GM19351 (cell line): Measurements from ENCODE around the gene PDE6B.
"Not testable (repeated sequence)": the region's sequence is repeated elsewhere in the genome, so short reads cannot be mapped to it uniquely, and the experiment has no call there.

Source experiments
- ATAC-seq: cut with Tn5 transposase; IDR thresholded peaks from one replicate; pipeline ENCODE4 v1.9.1; 2021; ENCODE audit warnings: mild to moderate bottlenecking, moderate library complexity; ENCODE audit not compliant: unreplicated experiment

The PDE6B gene

GRCh38 chr4:635066-635835, 9.9 kb downstream of the PDE6B start:
- not testable (repeated sequence) for ATAC-seq

- no peak for ATAC-seq
These were observed 10.7 kb downstream of the PDE6B start for GRCh38 chr4:635851-636627.

GRCh38 chr4:636628-637159, 11.3 kb downstream of the PDE6B start:
- ATAC-seq: no peak

GRCh38 chr4:637536-638280, 12.3 kb downstream of the PDE6B start:
- no peak for ATAC-seq

- ATAC-seq: not testable (repeated sequence)
These were observed 17.0 kb downstream of the PDE6B start for GRCh38 chr4:642366-642765.

- no peak for ATAC-seq
These were observed 21.1 kb downstream of the PDE6B start for GRCh38 chr4:646460-646859.

GRCh38 chr4:647481-647880, 22.1 kb downstream of the PDE6B start:
- no peak for ATAC-seq

- ATAC-seq: no peak
These were observed 23.4 kb downstream of the PDE6B start for GRCh38 chr4:648579-649292.

GRCh38 chr4:649293-649625, 23.9 kb downstream of the PDE6B start:
- ATAC-seq: no peak

- no peak for ATAC-seq
These were observed 24.5 kb downstream of the PDE6B start for GRCh38 chr4:649751-650310.

- ATAC-seq: no peak
These were observed 25.1 kb downstream of the PDE6B start for GRCh38 chr4:650461-650860.

GRCh38 chr4:650951-651883, 25.8 kb downstream of the PDE6B start:
- ATAC-seq: no peak

- no peak for ATAC-seq
These were observed 26.7 kb downstream of the PDE6B start for GRCh38 chr4:651884-652642.

- ATAC-seq: no peak
These were observed 27.9 kb downstream of the PDE6B start for GRCh38 chr4:653080-653821.

GRCh38 chr4:653831-654502, 28.6 kb downstream of the PDE6B start:
- no peak for ATAC-seq

- no peak for ATAC-seq
These were observed 29.1 kb downstream of the PDE6B start for GRCh38 chr4:654503-654845.

- no peak for ATAC-seq
These were observed 29.6 kb downstream of the PDE6B start for GRCh38 chr4:654871-655463.
